ENCODE measurements around the gene SIPA1L3.
"Not testable (repeated sequence)": the region's sequence is repeated elsewhere in the genome, so short reads cannot be mapped to it uniquely, and the experiment has no call there.

The SIPA1L3 gene

GRCh38 chr19:38020311-38020710 lies 113.3 kb downstream of the SIPA1L3 start:
- no peak for DNase-seq (ENCODE audit: low read depth)

- no peak for DNase-seq (ENCODE audit: low read depth)
Measured at GRCh38 chr19:38021352-38021751, 114.3 kb downstream of the SIPA1L3 start.

- no peak for DNase-seq (ENCODE audit: low read depth)
Measured at GRCh38 chr19:38022791-38023670, 116.0 kb downstream of the SIPA1L3 start.

GRCh38 chr19:38023671-38024541 lies 116.9 kb downstream of the SIPA1L3 start:
- DNase-seq (ENCODE audit: low read depth), result no peak

GRCh38 chr19:38024992-38025908 lies 118.2 kb downstream of the SIPA1L3 start:
- no peak for DNase-seq (ENCODE audit: low read depth)

- DNase-seq (ENCODE audit: low read depth), result no peak
Measured at GRCh38 chr19:38025909-38026307, 118.9 kb downstream of the SIPA1L3 start.

- DNase-seq (ENCODE audit: low read depth), result no peak
Measured at GRCh38 chr19:38028913-38029510, 122.0 kb downstream of the SIPA1L3 start.

- not testable (repeated sequence) for DNase-seq (ENCODE audit: low read depth)
Measured at GRCh38 chr19:38030001-38030400, 123.0 kb downstream of the SIPA1L3 start.

- no peak for DNase-seq (ENCODE audit: low read depth)
Measured at GRCh38 chr19:38030686-38031422, 123.8 kb downstream of the SIPA1L3 start.

- DNase-seq (ENCODE audit: low read depth), result no peak
Measured at GRCh38 chr19:38031423-38031770, 124.4 kb downstream of the SIPA1L3 start.

GRCh38 chr19:38032151-38032550 lies 125.1 kb downstream of the SIPA1L3 start:
- no peak for DNase-seq (ENCODE audit: low read depth)

GRCh38 chr19:38032951-38033350 lies 125.9 kb downstream of the SIPA1L3 start:
- DNase-seq (ENCODE audit: low read depth), result no peak

- no peak for DNase-seq (ENCODE audit: low read depth)
Measured at GRCh38 chr19:38033658-38034491, 126.9 kb downstream of the SIPA1L3 start.

- DNase-seq (ENCODE audit: low read depth), result no peak
Measured at GRCh38 chr19:38034492-38034860, 127.5 kb downstream of the SIPA1L3 start.

- no peak for DNase-seq (ENCODE audit: low read depth)
Measured at GRCh38 chr19:38035515-38036495, 128.8 kb downstream of the SIPA1L3 start.

GRCh38 chr19:38036707-38037611 lies 130.0 kb downstream of the SIPA1L3 start:
- no peak for DNase-seq (ENCODE audit: low read depth)

- no peak for DNase-seq (ENCODE audit: low read depth)
Measured at GRCh38 chr19:38039966-38040365, 133.0 kb downstream of the SIPA1L3 start.

- DNase-seq (ENCODE audit: low read depth), result no peak
Measured at GRCh38 chr19:38042132-38042531, 135.1 kb downstream of the SIPA1L3 start.
